Activated CD8-positive, alpha-beta memory T cell treated with anti-CD3 and anti-CD28 coated beads for 36 hours (primary cell): ENCODE results near the gene TBCEL. TPM values are rescaled to one million over a fixed set of nuclear protein-coding genes. Genes with fewer than 3 reads are reported as not detected.

Source experiments
- CTCF ChIA-PET: fragments of 350-600 bp; sonication (Branson Sonifier 250); formaldehyde crosslinking; loops from one replicate; lab custom pipeline; 2021; ENCODE audit warnings: antibody characterized with exemption; lab: Charles Lee
- POLR2A ChIA-PET: fragments of 350-600 bp; sonication (Branson Sonifier 250); formaldehyde crosslinking; loops from one replicate; lab custom pipeline; 2021; ENCODE audit warnings: antibody characterized with exemption; lab: Charles Lee
- total RNA-seq, 2 experiments: library from RNA; stranded (reverse); gene quantifications; one replicate each; pipeline ENCODE4 v1.2.3, GENCODE V29; 2021

TBCEL gene
- total RNA-seq, 2 experiments from 2014 or later, result 10.7 to 11.0 TPM

GRCh38 chr11:121122328-121122727 is 98.4 kb downstream of the TBCEL start:
- CTCF ChIA-PET, result interaction anchor here (0.7 kb wide), 1 partner anchor 26 kb away, joined by 3 read pairs; no protein-coding TSS in a partner anchor
- POLR2A ChIA-PET, result no interaction called here

GRCh38 chr11:121123496-121124069 is 99.7 kb downstream of the TBCEL start:
- ChIA-PET POLR2A (no interaction called here), CTCF (no interaction called here)

GRCh38 chr11:121127809-121128208 is 103.9 kb downstream of the TBCEL start:
- ChIA-PET POLR2A (no interaction called here), CTCF (no interaction called here)

GRCh38 chr11:121129362-121130340 is 105.7 kb downstream of the TBCEL start:
- ChIA-PET POLR2A (no interaction called here), CTCF (no interaction called here)

- ChIA-PET POLR2A (no interaction called here), CTCF (no interaction called here)
These were observed 107.8 kb downstream of the TBCEL start for GRCh38 chr11:121131656-121132055.

- CTCF ChIA-PET, result no interaction called here
- POLR2A ChIA-PET, result no interaction called here
These were observed 108.5 kb downstream of the TBCEL start for GRCh38 chr11:121132211-121132976.

- ChIA-PET POLR2A (no interaction called here), CTCF (no interaction called here)
These were observed 110.9 kb downstream of the TBCEL start for GRCh38 chr11:121134741-121135312.

- ChIA-PET POLR2A (no interaction called here), CTCF (no interaction called here)
These were observed 113.1 kb downstream of the TBCEL start for GRCh38 chr11:121137005-121137404.

GRCh38 chr11:121138259-121138658 is 114.4 kb downstream of the TBCEL start:
- ChIA-PET POLR2A (no interaction called here), CTCF (no interaction called here)

- CTCF ChIA-PET, result no interaction called here
These were observed 116.5 kb downstream of the TBCEL start for GRCh38 chr11:121140369-121140768.

More at GRCh38 chr11:121140369-121140768, 116.5 kb downstream of the TBCEL start:
- POLR2A ChIA-PET, result no interaction called here

Other genes starting within 250 kb of the TBCEL start
- gene TECTA, start 77.1 kb downstream of the TBCEL start, total RNA-seq, result under 1 TPM; 0.19 to 0.36 TPM